Activated B cell treated with CpG ODN at 0.5 μM for 24 hours (primary cell): Measurements from ENCODE around the gene RNF144A. TPM values are rescaled to one million over a fixed set of nuclear protein-coding genes. Genes with fewer than 3 reads are reported as not detected.

ENCODE experiments used
- ATAC-seq: fragments of 200-7000 bp; cut with Tn5 transposase; one replicate; pipeline ENCODE4 v1.10.0; 2021; ENCODE audit warnings: low read depth, mild to moderate bottlenecking, moderate library complexity
- CTCF ChIA-PET: fragments of 350-600 bp; sonication (Branson Sonifier 250); formaldehyde crosslinking; loops from one replicate; lab custom pipeline; 2021; ENCODE audit warnings: antibody characterized with exemption; lab: Charles Lee
- POLR2A ChIA-PET: fragments of 350-600 bp; sonication (Branson Sonifier 250); formaldehyde crosslinking; loops from one replicate; lab custom pipeline; 2021; ENCODE audit warnings: antibody characterized with exemption; lab: Charles Lee
- DNase-seq: peaks from one replicate; pipeline ENCODE4 v3.0.0; 2022
- H3K27ac Mint-ChIP-seq: one replicate; pipeline ENCODE4 v1.8.0; 2020; ENCODE audit warnings: mixed read lengths
- H3K27me3 Mint-ChIP-seq: one replicate; pipeline ENCODE4 v1.8.0; 2021; ENCODE audit warnings: mixed read lengths
- H3K36me3 Mint-ChIP-seq: one replicate; pipeline ENCODE4 v1.8.0; 2021; ENCODE audit warnings: low read depth, mixed read lengths
- H3K4me1 Mint-ChIP-seq: one replicate; pipeline ENCODE4 v1.8.0; 2021; ENCODE audit warnings: mixed read lengths
- H3K4me3 Mint-ChIP-seq: one replicate; pipeline ENCODE4 v1.8.0; 2020; ENCODE audit warnings: mild to moderate bottlenecking, mixed read lengths
- H3K9me3 Mint-ChIP-seq: one replicate; pipeline ENCODE4 v1.8.0; 2020; ENCODE audit warnings: mixed read lengths
- intact Hi-C: fragments of 100-400 bp; cut with micrococcal nuclease; formaldehyde crosslinking; loops from one replicate; pipeline ENCODE4 v1.15.1; 2024
- total RNA-seq: library from RNA; stranded (reverse); gene quantifications from 2 replicates; pipeline ENCODE4 v1.2.3, GENCODE V29; 2022
- TF ChIP-seq, protein P1 (sequence below): fragments of 200-600 bp; IDR thresholded peaks from one replicate; pipeline ENCODE4 v1.8.0; 2022; ENCODE audit warnings: antibody characterized with exemption, mild to moderate bottlenecking

Gene RNF144A
- total RNA-seq, 1 donor from 2014 or later, result 0.89 TPM

DNA sequence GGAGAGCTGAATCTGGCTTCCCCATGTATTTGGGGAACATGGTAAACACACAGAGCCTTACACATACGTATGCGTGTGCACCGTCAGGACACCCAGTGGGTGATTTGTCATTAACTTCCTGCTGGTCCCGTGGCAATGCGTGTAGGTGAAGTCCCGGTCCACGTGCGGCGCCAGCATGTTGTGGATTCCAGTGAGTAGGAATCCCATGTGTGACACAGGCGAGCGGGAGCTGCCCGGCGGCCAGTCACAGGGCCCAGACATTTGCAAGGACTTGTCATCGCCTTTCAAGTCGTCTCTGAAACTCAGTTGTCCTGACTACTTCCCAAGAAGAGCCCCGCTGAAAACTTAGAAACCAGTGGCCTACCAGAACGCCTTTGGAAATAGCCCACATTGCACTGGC, 102.0 kb downstream of the RNF144A start:
- H3K27me3 Mint-ChIP-seq, result no peaks in the 10 kb centered on the region
- H3K27ac Mint-ChIP-seq, result no peak overlapping the region
- no peak for DNase-seq
- peaks cover 5% of the 10 kb centered on the region for H3K4me1 Mint-ChIP-seq
- no peak overlapping the region for H3K4me3 Mint-ChIP-seq
- intact Hi-C loops, result no loop called here
- ChIA-PET POLR2A (no interaction called here), CTCF (no interaction called here)
- ATAC-seq, result no peak
- no peaks in the 10 kb centered on the region for H3K9me3 Mint-ChIP-seq
- no peaks in the 10 kb centered on the region for H3K36me3 Mint-ChIP-seq
- TF ChIP-seq, protein P1, sequence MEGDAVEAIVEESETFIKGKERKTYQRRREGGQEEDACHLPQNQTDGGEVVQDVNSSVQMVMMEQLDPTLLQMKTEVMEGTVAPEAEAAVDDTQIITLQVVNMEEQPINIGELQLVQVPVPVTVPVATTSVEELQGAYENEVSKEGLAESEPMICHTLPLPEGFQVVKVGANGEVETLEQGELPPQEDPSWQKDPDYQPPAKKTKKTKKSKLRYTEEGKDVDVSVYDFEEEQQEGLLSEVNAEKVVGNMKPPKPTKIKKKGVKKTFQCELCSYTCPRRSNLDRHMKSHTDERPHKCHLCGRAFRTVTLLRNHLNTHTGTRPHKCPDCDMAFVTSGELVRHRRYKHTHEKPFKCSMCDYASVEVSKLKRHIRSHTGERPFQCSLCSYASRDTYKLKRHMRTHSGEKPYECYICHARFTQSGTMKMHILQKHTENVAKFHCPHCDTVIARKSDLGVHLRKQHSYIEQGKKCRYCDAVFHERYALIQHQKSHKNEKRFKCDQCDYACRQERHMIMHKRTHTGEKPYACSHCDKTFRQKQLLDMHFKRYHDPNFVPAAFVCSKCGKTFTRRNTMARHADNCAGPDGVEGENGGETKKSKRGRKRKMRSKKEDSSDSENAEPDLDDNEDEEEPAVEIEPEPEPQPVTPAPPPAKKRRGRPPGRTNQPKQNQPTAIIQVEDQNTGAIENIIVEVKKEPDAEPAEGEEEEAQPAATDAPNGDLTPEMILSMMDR, result no peak

- no peak for ATAC-seq
- no peak for DNase-seq
- H3K4me1 Mint-ChIP-seq, result no peaks in the 10 kb centered on the region
- TF ChIP-seq, protein P1, result no peak
- POLR2A ChIA-PET, result no interaction called here
- H3K27ac Mint-ChIP-seq, result no peak overlapping the region
- no peaks in the 10 kb centered on the region for H3K9me3 Mint-ChIP-seq
- CTCF ChIA-PET, result no interaction called here
- no peaks in the 10 kb centered on the region for H3K27me3 Mint-ChIP-seq
- intact Hi-C loops, result no loop called here
- H3K4me3 Mint-ChIP-seq, result no peak overlapping the region
- no peaks in the 10 kb centered on the region for H3K36me3 Mint-ChIP-seq
Observed at GRCh38 chr2:7020059-7020458, 102.8 kb downstream of the RNF144A start.

GRCh38 chr2:7020468-7020867, 103.3 kb downstream of the RNF144A start:
- Mint-ChIP-seq H3K4me3 (no peak overlapping the region), H3K4me1 (no peaks in the 10 kb centered on the region), H3K27me3 (no peaks in the 10 kb centered on the region), H3K27ac (no peak overlapping the region), H3K9me3 (no peaks in the 10 kb centered on the region), H3K36me3 (no peaks in the 10 kb centered on the region)
- intact Hi-C loops, result no loop called here
- ChIA-PET CTCF (no interaction called here), POLR2A (no interaction called here)
- DNase-seq, result no peak
- TF ChIP-seq, protein P1, result no peak
- ATAC-seq, result no peak

DNA sequence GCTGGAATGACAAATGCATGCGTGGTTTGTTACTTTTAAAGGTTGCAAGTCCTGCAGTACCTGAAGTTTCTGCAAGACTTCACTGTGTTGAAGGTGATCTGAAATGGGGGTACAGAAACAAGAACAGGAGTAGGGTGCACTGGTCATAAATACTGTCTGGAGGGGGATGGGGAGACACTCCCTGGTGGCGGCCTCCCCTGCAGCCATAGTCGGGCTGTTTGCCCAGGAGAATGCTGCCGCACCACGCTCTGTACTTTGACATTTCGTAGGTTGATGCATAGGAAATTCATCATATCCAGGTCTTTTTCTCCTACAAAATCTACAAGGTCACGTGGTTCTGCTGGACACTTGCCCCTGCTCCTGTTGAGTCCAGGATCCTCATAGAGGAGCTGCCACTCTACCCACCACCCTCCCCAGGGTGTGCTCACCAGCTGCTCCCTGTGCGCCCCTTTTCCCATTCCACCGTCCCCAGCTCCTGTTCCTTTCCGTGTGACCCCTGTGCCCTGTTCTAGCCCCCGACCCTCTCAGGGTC, 103.8 kb downstream of the RNF144A start:
- TF ChIP-seq, protein P1, result no peak
- Mint-ChIP-seq H3K4me3 (no peak overlapping the region), H3K27me3 (no peaks in the 10 kb centered on the region), H3K4me1 (no peaks in the 10 kb centered on the region), H3K36me3 (no peaks in the 10 kb centered on the region), H3K9me3 (no peaks in the 10 kb centered on the region), H3K27ac (no peak overlapping the region)
- ChIA-PET POLR2A (no interaction called here), CTCF (no interaction called here)
- ATAC-seq, result no peak
- intact Hi-C loops, result no loop called here
- DNase-seq, result no peak

- ATAC-seq (no peak), DNase-seq (no peak)
- no peak overlapping the region for H3K4me3 Mint-ChIP-seq
- H3K27me3 Mint-ChIP-seq, result no peaks in the 10 kb centered on the region
- TF ChIP-seq, protein P1, result no peak
- no peaks in the 10 kb centered on the region for H3K36me3 Mint-ChIP-seq
- CTCF ChIA-PET, result no interaction called here
- POLR2A ChIA-PET, result no interaction called here
- intact Hi-C loops, result no loop called here
- H3K9me3 Mint-ChIP-seq, result no peaks in the 10 kb centered on the region
- H3K4me1 Mint-ChIP-seq, result no peaks in the 10 kb centered on the region
- H3K27ac Mint-ChIP-seq, result no peak overlapping the region
Observed at GRCh38 chr2:7022492-7023385, 105.5 kb downstream of the RNF144A start.
